Stimulated activated CD8-positive, alpha-beta memory T cell treated with anti-CD3 and anti-CD28 coated beads, Interleukin-4, amount 100 ng/mL, for 48 hours (primary cell): ENCODE measurements around the gene ENHO.
"Not testable (repeated sequence)": the region's sequence is repeated elsewhere in the genome, so short reads cannot be mapped to it uniquely, and the experiment has no call there.

ENCODE experiments used
- DNase-seq: peaks from one replicate; pipeline ENCODE4 v3.0.0-alpha.2; 2020

The ENHO gene

DNA sequence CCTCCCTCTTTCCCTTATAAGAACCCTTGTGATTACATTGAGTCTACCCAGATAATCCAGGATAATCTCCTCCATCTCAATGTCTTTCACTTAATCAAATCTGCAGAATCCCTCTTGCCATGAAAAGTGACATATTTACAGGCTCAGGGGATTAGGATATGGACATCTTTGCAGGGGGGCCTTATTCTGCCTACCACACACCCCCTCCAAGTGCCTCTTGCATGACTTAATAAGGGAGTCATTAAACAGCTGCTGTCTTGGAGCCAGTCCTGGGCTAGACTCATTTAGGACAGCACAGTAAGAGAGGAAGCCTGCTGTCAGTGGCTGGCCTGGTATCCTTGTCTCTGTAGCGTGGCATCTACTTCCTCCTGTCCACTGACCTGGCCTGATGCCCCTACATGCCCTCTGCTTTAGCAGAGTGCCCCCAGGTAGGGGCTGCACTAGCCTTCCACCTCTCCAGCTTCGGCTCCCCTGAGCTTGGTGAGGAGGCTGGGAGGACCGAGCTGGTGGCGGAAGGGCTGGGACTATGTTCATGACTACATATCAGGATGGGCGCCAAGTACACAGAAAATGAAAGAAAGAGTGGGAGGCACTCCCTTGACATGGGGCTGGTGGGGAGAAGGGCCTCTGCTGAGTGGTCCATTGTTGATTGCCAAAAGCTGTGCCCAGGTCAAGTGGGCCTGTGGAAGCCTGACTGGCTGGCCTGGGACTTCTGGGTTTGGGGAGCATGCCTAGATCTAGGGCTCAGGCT, 17.2 kb downstream of the ENHO start:
- DNase-seq = no peak

DNA sequence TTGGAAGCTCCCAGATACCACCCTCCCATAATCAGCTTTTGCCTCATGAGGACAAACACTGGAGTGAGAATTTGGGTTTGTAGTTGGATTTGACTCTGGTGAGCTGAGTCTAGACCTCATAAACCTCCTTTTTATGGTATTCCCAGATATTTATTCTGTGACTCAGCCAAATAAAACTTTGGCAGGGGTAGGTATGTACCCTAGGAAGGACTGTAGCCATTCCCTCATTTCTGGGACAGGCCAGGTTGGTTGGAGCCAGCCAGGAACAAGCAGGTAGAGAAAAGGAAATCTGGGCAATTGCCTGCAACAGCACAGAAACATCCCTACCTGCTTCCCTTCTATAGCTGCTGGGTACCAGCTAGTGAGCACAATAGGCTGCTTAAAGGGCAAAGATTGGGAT, 19.4 kb downstream of the ENHO start:
- no peak for DNase-seq

DNA sequence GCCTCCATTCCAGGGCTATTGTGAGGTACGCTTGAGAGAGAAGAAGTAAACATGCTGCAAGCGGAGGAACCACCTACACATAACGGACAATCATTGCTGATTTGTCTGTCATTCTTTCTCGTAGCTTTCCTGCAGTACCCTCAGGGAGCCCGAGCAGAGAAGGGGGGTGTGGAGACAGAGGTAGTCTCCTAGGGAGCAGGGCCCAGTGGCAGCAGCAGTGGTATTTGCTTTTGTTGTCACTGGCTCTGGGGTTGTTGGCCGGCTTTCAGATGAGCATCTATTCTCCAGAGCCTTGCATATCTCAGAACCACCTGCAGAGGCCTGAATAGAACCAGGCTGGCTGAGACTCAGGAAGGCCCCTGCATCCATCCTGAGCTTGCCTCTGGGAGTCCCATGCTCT, 19.9 kb downstream of the ENHO start:
- no peak for DNase-seq

DNA sequence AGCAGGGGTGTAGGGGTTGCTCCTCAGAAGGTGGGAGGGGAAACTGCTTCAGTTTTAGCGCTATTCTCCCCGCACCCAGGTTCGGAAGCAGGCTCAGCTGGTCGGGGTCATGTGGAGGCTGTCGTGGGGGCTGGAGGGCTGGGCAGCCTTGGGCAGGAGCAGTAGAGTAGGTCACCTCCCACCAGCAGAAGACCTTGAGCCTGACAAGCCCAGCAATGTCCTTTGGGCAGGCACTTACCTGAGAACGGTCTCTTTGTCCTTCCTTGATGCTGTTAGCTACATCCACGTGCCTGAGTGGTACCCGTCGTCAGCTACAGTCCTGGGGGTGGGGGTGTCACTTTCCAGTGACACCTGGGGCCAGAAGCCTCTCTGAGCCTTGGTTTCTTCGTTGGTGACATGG, 20.3 kb downstream of the ENHO start:
- no peak for DNase-seq

DNA sequence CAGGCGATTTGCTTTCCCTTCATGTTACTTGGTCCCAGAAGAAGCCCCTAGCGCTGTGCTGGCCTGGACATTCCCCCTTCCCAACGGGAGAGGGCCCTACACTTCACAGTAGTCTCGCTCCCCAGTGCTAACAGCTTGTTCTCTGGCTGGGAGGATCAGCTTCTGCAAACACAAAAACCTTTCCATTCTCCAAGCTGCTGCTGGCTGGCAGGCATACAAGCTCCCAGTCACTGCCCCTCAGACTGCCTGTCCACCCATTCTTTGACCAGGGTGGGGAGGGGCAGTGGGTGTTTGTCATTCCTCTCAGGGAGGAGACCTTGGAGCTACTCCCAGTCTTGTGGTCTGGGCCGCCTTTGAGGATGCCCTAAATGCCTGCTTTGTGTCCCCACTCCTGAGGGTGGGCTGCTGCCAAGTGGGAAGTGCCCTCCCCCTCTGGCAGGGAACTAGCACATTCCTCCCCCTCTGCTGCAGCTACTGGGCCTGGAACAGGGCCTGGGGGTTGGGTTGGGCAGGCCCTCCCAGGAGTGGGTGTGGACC, 20.8 kb downstream of the ENHO start:
- DNase-seq = no peak

DNA sequence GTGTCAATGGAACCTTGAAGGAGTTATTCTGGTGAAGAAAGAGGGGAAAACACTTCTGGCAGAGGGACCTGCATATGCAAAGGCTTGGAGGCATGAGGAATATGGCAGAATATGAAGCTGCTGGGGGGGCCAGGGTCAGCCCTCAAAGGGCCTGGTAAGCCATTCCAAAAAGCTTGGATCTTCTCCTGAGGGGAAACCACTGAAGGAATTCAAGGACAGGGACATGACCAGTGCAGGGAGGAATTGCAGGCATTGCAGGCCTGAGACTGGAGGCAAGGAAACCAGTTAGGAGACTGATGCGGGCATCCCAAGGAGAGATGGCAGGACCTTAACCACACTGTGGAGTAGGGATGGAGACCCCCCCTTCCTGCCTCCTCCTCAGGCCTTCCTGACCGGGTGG, 21.4 kb downstream of the ENHO start:
- DNase-seq = no peak

DNA sequence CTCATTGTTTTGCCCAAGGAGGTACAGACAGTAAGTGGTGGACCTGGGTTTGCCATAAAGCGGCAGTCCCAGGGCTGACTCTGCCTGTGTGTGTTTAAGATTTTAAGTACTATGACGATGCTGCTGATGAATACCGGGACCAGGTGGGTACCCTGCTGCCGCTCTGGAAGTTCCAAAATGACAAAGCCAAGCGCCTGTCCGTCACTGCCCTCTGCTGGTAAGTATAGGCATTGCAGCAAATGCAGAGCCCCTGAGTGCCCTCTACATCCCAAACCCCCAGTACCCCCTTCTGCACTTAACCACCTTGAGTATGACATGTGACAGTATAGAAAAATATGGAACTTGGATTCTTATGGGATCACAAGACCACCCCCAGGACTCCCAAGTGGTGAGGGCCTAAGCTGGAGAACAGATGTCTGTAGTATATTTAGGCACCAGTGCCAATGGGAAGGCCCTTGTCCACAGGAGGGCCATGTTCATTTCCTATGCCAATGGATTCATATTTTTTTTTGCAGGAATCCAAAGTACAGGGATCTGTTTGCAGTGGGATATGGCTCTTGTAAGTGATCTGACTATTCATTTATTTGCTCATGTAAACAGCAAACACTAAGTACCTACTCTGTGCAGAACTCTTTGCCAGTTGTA, 22.0 kb downstream of the ENHO start:
- DNase-seq = peak; percentile 92

DNA sequence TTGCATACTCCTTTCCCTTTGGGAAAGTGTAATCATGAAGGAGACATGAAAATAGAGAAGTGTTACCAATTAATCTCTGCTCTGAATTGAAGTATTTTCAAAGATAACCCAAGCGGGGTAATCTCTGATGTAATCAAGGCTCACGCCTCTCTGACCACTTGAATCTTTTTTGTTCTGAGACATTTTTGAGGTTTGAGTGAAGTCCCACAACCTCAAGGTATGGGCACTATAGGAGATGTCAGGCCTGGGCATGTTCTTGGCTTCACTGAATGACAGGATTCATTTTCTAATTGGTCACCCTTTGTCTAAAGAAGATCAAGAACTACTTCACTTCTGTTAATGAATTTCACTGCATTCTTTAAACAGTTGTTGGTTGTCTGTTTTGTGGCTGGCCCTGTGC, 23.7 kb downstream of the ENHO start:
- DNase-seq = no peak

DNA sequence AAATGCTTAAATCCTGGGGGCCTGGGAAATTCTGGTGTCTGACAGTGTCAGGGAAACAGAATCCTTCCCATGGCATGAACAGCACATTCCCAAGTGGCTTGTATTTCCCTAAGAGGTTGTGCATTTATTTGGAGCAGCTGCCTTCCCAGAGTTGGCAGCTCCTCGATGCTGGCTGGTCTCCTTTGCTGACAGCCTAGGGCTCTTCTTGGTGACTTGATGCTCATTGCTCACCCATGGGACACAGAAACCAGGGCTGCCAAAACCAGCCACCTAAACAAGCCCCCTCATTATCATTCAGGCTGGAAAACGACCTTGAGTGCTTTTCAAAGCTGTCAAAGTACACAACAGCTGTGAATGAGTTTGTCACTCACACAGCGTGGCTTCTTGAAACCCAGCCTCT, 24.2 kb downstream of the ENHO start:
- DNase-seq = no peak

DNA sequence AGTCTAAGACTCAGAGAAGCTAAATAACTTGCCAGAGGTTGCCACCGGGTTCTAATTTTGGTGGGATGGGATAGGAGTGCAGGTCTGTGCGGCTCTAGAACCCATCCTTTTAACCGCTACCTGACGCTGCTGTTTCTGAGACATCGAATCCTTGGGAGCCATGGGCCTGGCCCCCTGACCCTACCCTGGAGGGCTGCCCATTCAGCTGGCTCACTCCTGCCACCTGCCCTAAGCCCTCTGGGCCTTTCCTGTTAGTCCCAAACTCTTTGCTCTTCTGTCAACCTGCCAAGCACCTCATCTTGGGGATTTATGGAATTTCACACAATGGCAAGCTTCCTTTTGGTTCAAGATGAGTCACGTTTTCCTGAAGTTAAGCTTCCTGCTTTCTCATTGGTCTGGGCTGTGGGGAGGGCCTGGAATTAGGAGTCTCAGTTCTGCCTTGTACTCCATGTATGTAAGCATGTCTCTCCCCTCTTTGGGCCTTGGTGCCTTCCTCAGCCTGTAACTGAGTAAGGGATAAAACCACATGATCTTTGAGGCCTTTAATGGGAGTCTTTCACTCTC, 26.6 kb downstream of the ENHO start:
- no peak for DNase-seq

DNA sequence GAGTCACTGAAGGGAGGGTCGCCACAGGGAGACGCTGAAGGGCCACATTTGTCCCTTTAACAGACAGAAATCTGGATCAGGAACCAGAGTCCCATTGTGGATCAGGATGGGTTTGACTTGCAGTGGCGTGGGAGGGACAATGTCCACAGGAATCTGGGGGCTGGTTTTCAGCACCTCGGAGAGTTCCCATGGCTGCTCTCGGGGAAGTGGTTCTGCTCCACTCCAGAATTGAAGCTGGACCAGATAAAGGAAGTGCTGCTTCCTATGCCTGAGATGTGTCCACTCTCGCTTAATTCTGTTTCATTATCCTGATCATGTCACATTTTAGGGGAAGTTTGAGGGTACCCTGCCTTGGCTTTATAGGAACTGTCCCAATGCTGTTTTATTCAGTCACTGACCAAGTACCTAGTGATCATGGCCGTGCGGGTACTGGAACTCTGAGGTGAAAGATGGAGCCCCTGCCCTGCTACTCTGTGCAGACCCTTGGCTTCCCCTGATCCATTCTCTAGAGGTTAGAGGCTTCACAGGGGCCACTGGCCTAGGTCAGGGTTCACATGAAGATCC, 28.7 kb downstream of the ENHO start:
- DNase-seq = peak; percentile 65

DNA sequence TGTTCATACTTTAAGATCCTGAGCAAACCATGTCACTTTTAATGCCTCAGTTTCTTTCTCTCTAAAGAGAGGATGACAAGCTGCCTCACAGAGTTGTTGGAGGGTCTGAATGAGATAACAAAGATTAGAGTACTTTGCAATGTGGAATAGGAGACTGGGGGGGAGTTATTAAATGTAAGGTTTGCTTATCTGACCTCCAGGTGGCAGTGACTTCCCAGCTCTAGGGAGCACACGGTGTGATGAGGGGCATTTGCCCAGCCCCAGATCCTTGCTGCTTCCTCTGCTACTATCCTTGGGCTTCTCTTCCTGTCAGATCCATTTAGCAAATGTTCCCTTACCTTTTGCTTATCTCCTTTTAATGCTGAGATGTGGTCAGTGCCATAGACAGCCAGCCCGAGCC, 30.7 kb downstream of the ENHO start:
- DNase-seq = no peak

DNA sequence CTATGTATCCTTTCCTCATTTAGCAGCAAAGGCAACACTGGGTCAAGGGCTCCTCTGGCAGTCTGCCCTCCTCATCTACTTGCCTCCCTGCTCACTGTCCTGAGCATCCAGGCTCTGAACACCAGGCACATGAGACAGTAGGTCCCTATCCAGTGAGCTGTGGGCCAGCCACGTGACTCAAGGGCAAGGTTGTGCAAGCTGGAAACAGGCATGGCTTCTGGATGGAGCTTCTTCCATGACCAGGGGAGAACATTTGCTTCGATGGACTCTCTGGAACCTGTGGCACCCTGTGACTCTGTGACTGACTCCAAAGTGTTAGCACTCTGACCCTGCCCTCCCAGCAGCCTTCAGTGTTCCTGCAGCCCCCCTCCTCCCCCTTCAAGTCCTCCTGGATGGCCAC, 31.2 kb downstream of the ENHO start:
- no peak for DNase-seq

DNA sequence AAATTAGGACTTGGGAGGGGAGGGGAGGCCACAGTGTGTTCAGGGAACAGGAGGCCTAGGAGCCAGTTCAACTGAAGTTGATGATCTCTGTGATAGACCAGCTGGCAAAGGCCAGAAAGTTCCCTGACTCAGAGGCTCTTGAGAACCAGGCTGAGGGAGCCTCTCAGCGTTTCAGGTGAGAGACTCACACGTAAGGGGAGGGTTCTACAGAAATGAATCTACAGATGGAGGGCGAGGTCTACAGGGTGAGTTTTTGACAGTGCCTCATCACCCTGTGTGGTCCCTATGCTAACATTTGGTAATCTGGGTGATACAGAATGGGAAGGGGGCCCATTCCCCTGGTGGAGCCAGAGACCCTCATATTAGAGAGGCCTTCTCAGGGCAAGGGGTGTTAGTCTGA, 32.0 kb downstream of the ENHO start:
- no peak for DNase-seq

DNA sequence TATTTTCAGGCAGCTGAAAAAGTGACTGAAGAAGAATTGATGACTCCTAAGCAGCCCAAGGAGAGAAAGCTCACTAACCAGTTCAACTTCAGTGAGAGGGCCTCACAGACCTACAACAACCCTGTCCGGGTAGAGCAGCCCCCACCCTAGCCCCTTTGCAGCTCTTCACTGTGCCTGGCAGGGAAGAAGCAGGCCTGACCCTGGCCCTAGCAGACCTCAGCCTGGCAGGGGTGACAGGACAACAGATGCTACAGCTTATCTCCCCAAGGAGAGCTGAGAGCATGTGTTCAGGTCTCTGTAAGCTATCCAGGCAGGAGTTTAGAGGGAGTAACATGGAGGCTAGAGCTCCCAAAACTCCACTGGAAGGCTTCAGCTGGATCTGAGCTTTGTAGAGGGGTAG, 32.4 kb downstream of the ENHO start:
- DNase-seq = no peak

DNA sequence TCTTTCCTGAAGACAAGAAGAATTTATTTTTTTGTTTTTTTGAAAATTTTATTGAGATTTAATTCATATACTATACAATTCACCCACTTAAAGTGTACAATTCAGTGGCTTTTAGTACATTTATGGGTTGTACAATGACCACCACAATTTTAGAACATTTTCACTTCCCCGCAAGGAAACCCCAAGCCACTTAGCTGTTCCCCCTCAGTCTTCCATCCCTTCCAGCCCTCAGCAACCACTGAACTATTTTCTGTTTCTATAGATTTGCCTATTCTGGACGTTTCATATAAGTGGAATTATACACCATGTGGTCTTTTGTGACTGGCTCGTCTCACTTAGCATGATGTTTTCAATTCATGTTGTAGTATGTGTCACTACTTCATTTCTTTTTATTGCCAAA, 36.2 kb downstream of the ENHO start:
- no peak for DNase-seq

DNA sequence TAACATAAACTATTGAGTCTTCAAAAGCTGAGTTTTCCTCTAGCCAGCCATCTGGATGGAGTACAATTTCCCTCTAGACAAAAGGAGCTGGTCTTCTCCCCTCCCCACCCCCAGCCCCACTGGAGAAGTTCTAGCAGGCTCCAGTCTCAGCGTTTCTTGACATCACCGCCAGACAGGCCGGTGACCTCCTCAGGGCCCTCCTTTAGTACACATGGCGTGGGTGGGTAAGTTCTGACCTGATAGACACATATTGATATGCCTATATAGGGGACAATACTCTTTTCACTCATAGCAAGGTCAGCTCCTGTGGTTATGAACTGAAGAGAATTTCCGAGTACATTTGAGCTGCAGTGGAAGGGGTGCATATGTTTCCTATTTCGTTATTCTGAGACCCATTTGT, 37.0 kb downstream of the ENHO start:
- DNase-seq = no peak

DNA sequence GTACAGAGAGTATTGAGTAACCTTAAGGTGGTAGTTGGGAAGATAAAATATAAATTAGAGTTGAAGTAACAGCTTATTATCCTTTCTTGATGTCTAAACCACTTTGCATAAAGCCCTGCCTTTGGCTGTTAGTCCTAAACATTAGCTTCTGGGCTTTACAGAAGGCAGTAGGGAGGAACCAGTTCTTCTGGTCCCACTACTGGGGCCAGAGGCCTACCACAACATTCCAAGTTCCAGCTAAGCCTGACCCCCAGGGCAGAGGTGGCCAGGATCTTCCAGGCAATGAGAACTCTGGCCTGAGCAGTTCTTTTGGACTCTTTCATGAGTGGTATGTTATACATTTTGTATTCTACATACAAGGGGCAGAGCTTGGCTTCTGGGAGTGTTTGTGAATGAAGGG, 38.1 kb downstream of the ENHO start:
- DNase-seq = no peak

DNA sequence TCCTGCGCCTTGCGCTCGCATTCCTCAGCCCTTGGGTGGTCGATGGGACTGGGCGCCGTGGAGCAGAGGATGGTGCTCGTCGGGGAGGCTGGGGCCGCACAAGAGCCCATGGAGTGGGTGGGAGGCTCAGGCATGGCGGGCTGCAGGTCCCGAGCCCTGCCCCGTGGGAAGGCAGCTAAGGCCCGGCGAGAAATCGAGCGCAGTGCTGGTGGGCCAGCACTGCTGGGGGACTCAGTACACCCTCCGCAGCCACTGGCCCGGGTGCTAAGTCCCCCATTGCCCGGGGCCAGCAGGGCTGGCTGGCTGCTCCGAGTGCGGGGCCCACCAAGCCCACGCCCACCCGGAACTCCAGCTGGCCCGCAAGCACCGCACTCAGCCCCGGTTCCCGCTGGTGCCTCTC, 40.0 kb downstream of the ENHO start:
- DNase-seq = not testable (repeated sequence)

DNA sequence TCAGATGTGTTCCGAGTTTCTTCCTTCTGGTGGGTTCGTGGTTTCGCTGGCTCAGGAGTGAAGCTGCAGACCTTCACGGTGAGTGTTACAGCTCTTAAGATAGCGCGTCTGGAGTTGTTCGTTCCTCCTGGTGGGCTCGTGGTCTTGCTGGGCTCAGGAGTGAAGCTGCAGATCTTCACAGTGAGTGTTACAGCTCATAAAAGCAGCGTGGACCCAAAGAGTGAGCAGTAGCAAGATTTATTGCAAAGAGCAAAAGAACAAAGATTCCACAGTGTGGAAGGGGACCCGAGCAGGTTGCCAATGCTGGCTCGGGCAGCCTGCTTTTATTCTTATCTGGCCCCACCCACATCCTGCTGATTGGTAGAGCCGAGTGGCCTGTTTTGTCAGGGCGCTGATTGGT, 41.2 kb downstream of the ENHO start:
- not testable (repeated sequence) for DNase-seq

DNA sequence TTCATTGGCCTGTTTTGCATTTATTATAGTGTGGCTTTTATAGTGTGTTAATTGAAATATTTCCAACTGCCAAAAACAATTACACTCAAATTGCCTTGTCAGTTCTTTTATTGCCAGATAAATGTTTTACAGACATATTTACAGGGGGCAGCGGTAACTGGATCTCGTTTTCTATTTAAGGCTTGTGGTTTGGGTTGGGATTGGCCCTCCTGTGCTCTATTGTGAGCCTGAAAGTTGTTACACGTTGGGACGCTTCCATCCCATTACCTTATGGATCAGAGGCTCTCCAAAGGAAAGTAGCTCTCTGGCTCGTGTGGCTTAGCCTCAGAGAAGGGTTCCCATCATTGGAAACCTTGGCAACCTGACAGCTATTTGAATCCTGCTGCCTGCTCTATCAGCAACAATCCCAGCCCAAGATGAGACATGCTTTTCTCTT, 43.3 kb downstream of the ENHO start:
- no peak for DNase-seq

DNA sequence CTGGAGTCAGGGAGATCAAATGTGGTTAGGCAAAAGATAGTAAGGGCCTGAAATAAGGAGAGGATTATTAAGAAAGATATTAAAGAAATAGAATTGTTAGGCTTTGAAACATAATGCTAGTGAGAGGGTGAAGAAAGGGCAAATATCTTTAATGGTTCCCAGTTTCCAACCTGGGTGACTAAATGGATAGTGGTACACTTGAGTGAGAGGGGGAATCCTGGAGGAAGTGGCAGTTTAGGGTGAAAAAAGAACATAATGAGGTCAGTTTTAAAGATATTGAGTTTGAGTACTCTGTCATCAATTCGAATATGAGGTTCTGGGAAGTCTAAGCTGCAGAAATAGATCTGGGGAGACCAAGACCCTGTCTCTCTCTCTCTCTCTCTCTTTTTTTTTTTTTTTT, 45.2 kb downstream of the ENHO start:
- DNase-seq = no peak

DNA sequence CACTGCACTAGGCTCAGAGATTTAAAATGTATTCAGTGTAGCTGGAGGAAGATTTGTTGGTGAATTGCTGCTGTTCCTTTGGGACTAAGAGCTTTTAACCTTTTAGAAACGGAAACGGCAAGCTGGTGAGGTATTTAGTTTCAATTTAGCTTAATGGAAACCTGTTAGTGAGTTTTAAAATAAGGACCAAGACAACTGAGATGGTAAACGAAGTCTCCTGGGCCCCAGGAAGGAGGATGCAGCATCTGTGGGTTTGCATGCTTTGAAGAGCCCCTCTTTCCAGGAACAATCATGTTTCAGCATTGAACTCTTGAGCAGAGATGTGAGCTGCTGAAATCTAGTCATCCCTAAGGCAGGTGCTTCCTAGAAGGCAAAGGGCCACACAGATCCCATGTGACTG, 47.7 kb downstream of the ENHO start:
- no peak for DNase-seq
